NT2/D1 (cell line): ENCODE results near the gene TTC16.

Experiments used
- SUZ12 ChIP-seq: IDR thresholded peaks from 2 replicates; pipeline ENCODE4 v1.6.1; 2011; ENCODE audit not compliant: insufficient read length, insufficient read depth; ENCODE audit errors: extremely low read depth
- ZNF274 ChIP-seq: IDR thresholded peaks from 2 replicates; pipeline ENCODE4 v1.6.1; 2011; ENCODE audit warnings: mild to moderate bottlenecking, low read depth, low read length

- no peak for TF ChIP-seq ZNF274
- TF ChIP-seq SUZ12: no peak
Measured at GRCh38 chr9:127733614-127734013, 17.7 kb downstream of the TTC16 start.
